ENCODE data around the gene TLE5.
"Not testable (repeated sequence)": the region's sequence is repeated elsewhere in the genome, so short reads cannot be mapped to it uniquely, and the experiment has no call there.

The TLE5 gene

GRCh38 chr19:3025549-3025886 is 36.8 kb downstream of the TLE5 start:
- no peak for DNase-seq (ENCODE audit: low spot score)

GRCh38 chr19:3024870-3025548 is 37.3 kb downstream of the TLE5 start:
- DNase-seq (ENCODE audit: low spot score), result no peak

GRCh38 chr19:3024509-3024869 is 37.8 kb downstream of the TLE5 start:
- DNase-seq (ENCODE audit: low spot score), result no peak

GRCh38 chr19:3020321-3020960 is 41.9 kb downstream of the TLE5 start:
- DNase-seq (ENCODE audit: low spot score), result no peak

- DNase-seq (ENCODE audit: low spot score), result no peak
Measured at GRCh38 chr19:3019211-3019854, 43.0 kb downstream of the TLE5 start.

GRCh38 chr19:3017923-3018322 is 44.4 kb downstream of the TLE5 start:
- no peak for DNase-seq (ENCODE audit: low spot score)

GRCh38 chr19:3015126-3016057 is 46.9 kb downstream of the TLE5 start:
- no peak for DNase-seq (ENCODE audit: low spot score)

GRCh38 chr19:3014135-3014534 is 48.2 kb downstream of the TLE5 start:
- no peak for DNase-seq (ENCODE audit: low spot score)

- DNase-seq (ENCODE audit: low spot score), result no peak
Measured at GRCh38 chr19:3013263-3013725, 49.0 kb downstream of the TLE5 start.

GRCh38 chr19:3012621-3013262 is 49.6 kb downstream of the TLE5 start:
- DNase-seq (ENCODE audit: low spot score), result no peak

GRCh38 chr19:3012059-3012458 is 50.2 kb downstream of the TLE5 start:
- not testable (repeated sequence) for DNase-seq (ENCODE audit: low spot score)

- DNase-seq (ENCODE audit: low spot score), result no peak
Measured at GRCh38 chr19:3010871-3011270, 51.4 kb downstream of the TLE5 start.

GRCh38 chr19:3008994-3009393 is 53.3 kb downstream of the TLE5 start:
- no peak for DNase-seq (ENCODE audit: low spot score)

- DNase-seq (ENCODE audit: low spot score), result no peak
Measured at GRCh38 chr19:3007975-3008374, 54.3 kb downstream of the TLE5 start.

GRCh38 chr19:3006075-3006767 is 56.1 kb downstream of the TLE5 start:
- DNase-seq (ENCODE audit: low spot score), result peak; percentile 61

- no peak for DNase-seq (ENCODE audit: low spot score)
Measured at GRCh38 chr19:3005345-3005744, 57.0 kb downstream of the TLE5 start.

GRCh38 chr19:3004522-3004921 is 57.8 kb downstream of the TLE5 start:
- no peak for DNase-seq (ENCODE audit: low spot score)

GRCh38 chr19:3003046-3003445 is 59.2 kb downstream of the TLE5 start:
- no peak for DNase-seq (ENCODE audit: low spot score)
